ENCODE results near the gene AP1G2. TPM values are rescaled to one million over a fixed set of nuclear protein-coding genes. Genes with fewer than 3 reads are reported as not detected.

The AP1G2 gene
- total RNA-seq, 1 donor from 2014 or later = 373 TPM

GRCh38 chr14:23565626-23566025 lies 2.0 kb downstream of the AP1G2 start:
- ChIA-PET POLR2A (interaction anchor here (0.5 to 3.2 kb wide), 3 partner anchors 9 to 568 kb away, joined by 3 to 41 read pairs (median 7); partner anchors contain the start of genes THTPA and ZFHX2), CTCF (no interaction called here)
- Mint-ChIP-seq H3K4me3 (no peak overlapping the region), H3K4me1 (peaks cover 35% of the 10 kb centered on the region), H3K27me3 (no peaks in the 10 kb centered on the region), H3K27ac (no peak overlapping the region), H3K36me3 (ENCODE audit: low read depth) (peaks cover 56% of the 10 kb centered on the region), H3K9me3 (no peaks in the 10 kb centered on the region)
- DNase-seq (no peak), ATAC-seq (ENCODE audit: low read depth) (no peak)
- intact Hi-C loops (cut with micrococcal nuclease) = no loop called here
- no peak for TF ChIP-seq CTCF (IDR thresholded peaks at IDR 0.05)

- intact Hi-C loops (cut with micrococcal nuclease) = no loop called here
Measured at GRCh38 chr14:23564876-23565275, 2.7 kb downstream of the AP1G2 start.

GRCh38 chr14:23564181-23564812 lies 3.3 kb downstream of the AP1G2 start:
- Mint-ChIP-seq H3K4me3 (no peak overlapping the region), H3K27ac (no peak overlapping the region), H3K9me3 (no peaks in the 10 kb centered on the region), H3K36me3 (ENCODE audit: low read depth) (peaks cover 68% of the 10 kb centered on the region), H3K27me3 (no peaks in the 10 kb centered on the region), H3K4me1 (peaks cover 35% of the 10 kb centered on the region)
- ChIA-PET CTCF (interaction anchor here (1.8 to 1.9 kb wide), 2 partner anchors 13 to 86 kb away, joined by 8 to 32 read pairs; partner anchors contain the start of gene ZFHX2), POLR2A (interaction anchor here (2.0 kb wide), 1 partner anchor 87 kb away, joined by 13 read pairs; no protein-coding TSS in a partner anchor)
- DNase-seq = no peak
- intact Hi-C loops (cut with micrococcal nuclease) = no loop called here
- ATAC-seq (ENCODE audit: low read depth) = no peak
- no peak for TF ChIP-seq CTCF (IDR thresholded peaks at IDR 0.05)

More at GRCh38 chr14:23564876-23565275, 2.7 kb downstream of the AP1G2 start:
- ChIA-PET CTCF (no interaction called here), POLR2A (interaction anchor here (0.5 kb wide), 1 partner anchor 568 kb away, joined by 7 read pairs; no protein-coding TSS in a partner anchor)
- ATAC-seq (ENCODE audit: low read depth) = no peak
- Mint-ChIP-seq H3K27ac (no peak overlapping the region), H3K9me3 (no peaks in the 10 kb centered on the region), H3K36me3 (ENCODE audit: low read depth) (peaks cover 63% of the 10 kb centered on the region), H3K4me1 (peaks cover 35% of the 10 kb centered on the region), H3K4me3 (no peak overlapping the region), H3K27me3 (no peaks in the 10 kb centered on the region)
- TF ChIP-seq CTCF (IDR thresholded peaks at IDR 0.05) = no peak
- no peak for DNase-seq

GRCh38 chr14:23563473-23564180 lies 4.0 kb downstream of the AP1G2 start:
- Mint-ChIP-seq H3K4me1 (peaks cover 33% of the 10 kb centered on the region), H3K27ac (no peak overlapping the region), H3K27me3 (no peaks in the 10 kb centered on the region), H3K36me3 (ENCODE audit: low read depth) (peaks cover 71% of the 10 kb centered on the region), H3K4me3 (no peak overlapping the region), H3K9me3 (no peaks in the 10 kb centered on the region)
- ATAC-seq (ENCODE audit: low read depth) = no peak
- ChIA-PET CTCF (interaction anchor here (0.6 to 1.9 kb wide), 7 partner anchors 12 to 545 kb away, joined by 3 to 32 read pairs (median 4); partner anchors contain the start of gene ZFHX2), POLR2A (interaction anchor here (1.0 to 2.0 kb wide), 2 partner anchors 12 to 86 kb away, joined by 3 to 13 read pairs; partner anchors contain the start of gene ZFHX2)
- DNase-seq = no peak
- intact Hi-C loops (cut with micrococcal nuclease) = no loop called here
- no peak for TF ChIP-seq CTCF (IDR thresholded peaks at IDR 0.05)
